Activated T-cell treated with anti-CD3 and anti-CD28 coated beads, Interleukin-2, amount 50 U/mL, for 24 hours (primary cell): ENCODE measurements around the gene ONECUT2.
A peak's percentile ranks its signal among the peaks of the same experiment; 100 is the strongest.

Experiments
- DNase-seq: peaks from one replicate; pipeline ENCODE4 v3.0.0-alpha.2; 2020
- H3K27ac Mint-ChIP-seq: 2 replicates; pipeline ENCODE4 v1.8.0; 2020; ENCODE audit warnings: mild to moderate bottlenecking, mixed read lengths
- H3K27me3 Mint-ChIP-seq: 2 replicates; pipeline ENCODE4 v1.8.0; 2020; ENCODE audit warnings: mixed read lengths
- H3K36me3 Mint-ChIP-seq: 2 replicates; pipeline ENCODE4 v1.8.0; 2020; ENCODE audit warnings: low read depth, mixed read lengths
- H3K4me1 Mint-ChIP-seq: 2 replicates; pipeline ENCODE4 v1.8.0; 2020; ENCODE audit warnings: low read depth, mixed read lengths
- H3K4me3 Mint-ChIP-seq: 2 replicates; pipeline ENCODE4 v1.8.0; 2020; ENCODE audit warnings: mild to moderate bottlenecking, moderate library complexity, mixed read lengths
- H3K9me3 Mint-ChIP-seq: 2 replicates; pipeline ENCODE4 v1.8.0; 2020; ENCODE audit warnings: mixed read lengths

Gene ONECUT2

GRCh38 chr18:57427429-57428201 is 7.6 kb upstream of the ONECUT2 start:
- H3K9me3 Mint-ChIP-seq = peaks cover 21% of the 10 kb centered on the region
- peaks cover 82% of the 10 kb centered on the region for H3K27me3 Mint-ChIP-seq
- H3K36me3 Mint-ChIP-seq = no peaks in the 10 kb centered on the region
- no peak overlapping the region for H3K4me3 Mint-ChIP-seq
- H3K27ac Mint-ChIP-seq = no peak overlapping the region
- H3K4me1 Mint-ChIP-seq = peaks cover 17% of the 10 kb centered on the region
- DNase-seq = no peak

GRCh38 chr18:57428221-57429150 is 6.7 kb upstream of the ONECUT2 start:
- DNase-seq = peak; percentile 29
- H3K4me1 Mint-ChIP-seq = peaks cover 17% of the 10 kb centered on the region
- H3K27me3 Mint-ChIP-seq = peaks cover 85% of the 10 kb centered on the region
- peaks cover 21% of the 10 kb centered on the region for H3K9me3 Mint-ChIP-seq
- peak overlapping the region; percentile 40 for H3K27ac Mint-ChIP-seq
- no peak overlapping the region for H3K4me3 Mint-ChIP-seq
- no peaks in the 10 kb centered on the region for H3K36me3 Mint-ChIP-seq

GRCh38 chr18:57429167-57430078 is 5.8 kb upstream of the ONECUT2 start:
- Mint-ChIP-seq H3K27me3 (peaks cover 88% of the 10 kb centered on the region), H3K4me3 (peak overlapping the region; percentile 21), H3K27ac (peak overlapping the region; percentile 40), H3K36me3 (no peaks in the 10 kb centered on the region), H3K4me1 (peaks cover 22% of the 10 kb centered on the region), H3K9me3 (peaks cover 21% of the 10 kb centered on the region)
- DNase-seq = no peak

DNA sequence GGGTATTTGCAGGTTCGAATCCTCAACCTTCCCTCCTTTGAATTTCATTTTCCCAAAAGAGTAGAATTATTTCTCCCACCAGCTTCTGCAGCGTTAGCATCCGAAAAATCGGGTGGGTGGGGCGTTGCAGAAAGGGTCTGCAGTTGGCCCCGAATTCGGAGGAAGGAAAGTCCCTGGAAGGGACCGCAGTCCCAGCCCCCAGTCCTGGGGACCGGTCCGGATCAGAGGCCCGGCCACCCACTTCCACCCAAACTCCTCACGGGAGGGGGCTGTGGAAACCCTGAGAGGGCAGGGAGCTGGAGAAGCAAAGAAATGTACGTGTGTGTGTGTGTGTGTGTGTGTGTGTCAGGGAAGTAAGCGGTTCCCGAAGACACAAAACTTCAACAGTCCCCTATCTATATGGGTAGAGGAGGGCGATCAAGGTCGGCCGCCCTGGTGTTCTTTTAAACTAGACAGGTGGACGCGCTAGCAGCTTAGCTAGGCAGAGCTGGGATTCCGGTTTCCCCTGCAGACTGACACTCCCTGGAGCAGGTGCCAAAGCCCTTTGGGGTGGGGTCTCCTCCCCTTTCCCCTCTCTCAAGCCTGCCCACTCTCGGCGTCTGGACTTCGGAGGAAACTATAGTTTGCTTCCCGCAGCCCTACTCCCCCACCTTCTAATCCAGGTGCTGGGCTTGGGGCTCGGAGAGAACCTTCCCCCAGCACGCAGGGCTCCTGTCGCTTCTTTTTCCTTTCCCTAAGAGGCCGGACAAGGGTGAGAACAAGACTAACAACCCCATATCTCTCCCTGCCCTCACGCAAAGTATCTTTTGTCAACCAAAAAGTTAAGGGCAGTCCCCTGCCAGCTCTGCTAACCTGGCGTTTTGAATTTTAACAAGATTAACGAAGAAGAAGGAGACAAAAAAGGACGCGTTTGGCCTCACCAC is 4.8 kb upstream of the ONECUT2 start:
- Mint-ChIP-seq H3K27me3 (peaks cover 86% of the 10 kb centered on the region), H3K36me3 (no peaks in the 10 kb centered on the region), H3K27ac (no peak overlapping the region), H3K4me3 (peak overlapping the region; percentile 21), H3K9me3 (peaks cover 17% of the 10 kb centered on the region), H3K4me1 (peaks cover 28% of the 10 kb centered on the region)
- no peak for DNase-seq

- no peak for DNase-seq
- H3K9me3 Mint-ChIP-seq = peaks cover 14% of the 10 kb centered on the region
- H3K27me3 Mint-ChIP-seq = peaks cover 84% of the 10 kb centered on the region
- H3K27ac Mint-ChIP-seq = no peak overlapping the region
- no peaks in the 10 kb centered on the region for H3K36me3 Mint-ChIP-seq
- H3K4me3 Mint-ChIP-seq = no peak overlapping the region
- H3K4me1 Mint-ChIP-seq = peaks cover 30% of the 10 kb centered on the region
Measured at GRCh38 chr18:57431002-57431382, 4.2 kb upstream of the ONECUT2 start.

DNA sequence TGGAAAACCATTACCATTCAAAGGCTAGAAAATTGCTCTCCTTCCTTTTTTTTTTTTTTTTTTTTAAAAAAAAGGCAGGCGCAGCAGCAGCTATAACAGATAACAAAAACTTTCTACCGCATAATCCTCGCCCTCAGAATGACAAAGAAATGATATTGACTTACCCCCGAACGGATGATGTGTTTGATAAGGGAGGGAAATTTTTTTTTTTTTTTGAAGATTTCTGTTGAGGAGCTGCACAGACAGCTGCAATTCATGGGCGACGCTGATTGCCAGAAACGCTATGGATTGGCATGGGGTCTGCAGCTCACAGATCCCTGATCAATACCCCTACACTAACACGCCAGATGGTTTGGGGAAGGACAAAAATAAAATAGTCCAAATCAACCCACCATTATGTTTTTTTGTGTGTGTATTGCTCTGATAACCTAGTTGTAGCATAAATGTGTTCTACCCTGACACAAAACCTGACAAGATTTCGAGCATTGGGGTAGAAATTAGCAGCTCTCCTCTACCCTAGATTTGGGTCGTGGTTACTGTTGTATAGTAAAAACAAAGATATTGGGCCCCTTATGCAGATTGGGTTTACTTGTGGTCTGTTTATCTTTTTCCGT is 3.6 kb upstream of the ONECUT2 start:
- H3K36me3 Mint-ChIP-seq = no peaks in the 10 kb centered on the region
- no peak overlapping the region for H3K27ac Mint-ChIP-seq
- no peak overlapping the region for H3K4me3 Mint-ChIP-seq
- peaks cover 86% of the 10 kb centered on the region for H3K27me3 Mint-ChIP-seq
- peaks cover 14% of the 10 kb centered on the region for H3K9me3 Mint-ChIP-seq
- H3K4me1 Mint-ChIP-seq = peaks cover 34% of the 10 kb centered on the region
- DNase-seq = no peak

GRCh38 chr18:57432140-57432539 is 3.0 kb upstream of the ONECUT2 start:
- H3K27ac Mint-ChIP-seq = no peak overlapping the region
- H3K27me3 Mint-ChIP-seq = peaks cover 87% of the 10 kb centered on the region
- no peaks in the 10 kb centered on the region for H3K36me3 Mint-ChIP-seq
- DNase-seq = no peak
- no peak overlapping the region for H3K4me3 Mint-ChIP-seq
- H3K4me1 Mint-ChIP-seq = peaks cover 39% of the 10 kb centered on the region
- peaks cover 11% of the 10 kb centered on the region for H3K9me3 Mint-ChIP-seq

GRCh38 chr18:57432751-57433400 is 2.3 kb upstream of the ONECUT2 start:
- no peak for DNase-seq
- no peak overlapping the region for H3K27ac Mint-ChIP-seq
- peaks cover 89% of the 10 kb centered on the region for H3K27me3 Mint-ChIP-seq
- H3K4me3 Mint-ChIP-seq = no peak overlapping the region
- H3K36me3 Mint-ChIP-seq = no peaks in the 10 kb centered on the region
- peaks cover 42% of the 10 kb centered on the region for H3K4me1 Mint-ChIP-seq
- H3K9me3 Mint-ChIP-seq = peaks cover 11% of the 10 kb centered on the region

GRCh38 chr18:57433482-57433881 is 1.7 kb upstream of the ONECUT2 start:
- peaks cover 91% of the 10 kb centered on the region for H3K27me3 Mint-ChIP-seq
- no peak for DNase-seq
- H3K27ac Mint-ChIP-seq = no peak overlapping the region
- H3K4me1 Mint-ChIP-seq = peaks cover 47% of the 10 kb centered on the region
- no peak overlapping the region for H3K4me3 Mint-ChIP-seq
- H3K36me3 Mint-ChIP-seq = no peaks in the 10 kb centered on the region
- peaks cover 11% of the 10 kb centered on the region for H3K9me3 Mint-ChIP-seq

DNA sequence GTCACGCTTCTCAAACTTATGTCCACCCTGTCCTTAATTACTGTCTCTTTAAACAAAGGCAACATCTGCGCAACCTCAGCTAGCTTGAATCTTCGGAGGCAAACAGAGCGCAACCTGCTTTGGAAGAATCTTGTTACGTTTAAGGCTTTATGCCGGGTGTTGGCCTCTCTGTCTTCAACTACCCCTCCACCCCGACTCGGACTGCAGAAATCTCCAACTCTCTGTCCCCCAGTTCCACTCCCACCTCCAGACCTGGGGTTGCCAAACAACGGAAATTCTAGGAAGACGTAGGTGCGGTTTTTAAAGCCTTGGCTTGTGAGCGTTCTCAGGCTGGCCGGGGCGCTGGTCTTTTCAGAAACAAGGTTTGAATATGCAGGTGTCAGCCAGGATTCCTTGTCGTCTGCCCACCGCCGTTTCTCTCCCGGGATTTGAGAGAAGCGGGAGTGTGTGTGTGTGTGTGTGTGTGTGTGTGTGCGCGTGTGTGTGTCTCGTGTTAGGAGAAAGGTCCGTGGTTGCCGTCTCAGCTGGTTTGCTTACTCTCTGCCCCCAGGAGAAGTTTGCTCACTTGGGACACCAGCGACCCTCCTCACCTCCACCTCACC is 1.1 kb upstream of the ONECUT2 start:
- H3K4me3 Mint-ChIP-seq = peak overlapping the region; percentile 36

GRCh38 chr18:57435846-57436190 is 644 bp downstream of the ONECUT2 start:
- Mint-ChIP-seq H3K9me3 (no peaks in the 10 kb centered on the region), H3K36me3 (no peaks in the 10 kb centered on the region), H3K27me3 (peaks cover 94% of the 10 kb centered on the region), H3K27ac (peak overlapping the region; percentile 52), H3K4me3 (peak overlapping the region; percentile 58), H3K4me1 (peaks cover 53% of the 10 kb centered on the region)
- no peak for DNase-seq

More for the DNA sequence above, 1.1 kb upstream of the ONECUT2 start:
- peaks cover 51% of the 10 kb centered on the region for H3K4me1 Mint-ChIP-seq
- peaks cover 9% of the 10 kb centered on the region for H3K9me3 Mint-ChIP-seq
- H3K27ac Mint-ChIP-seq = no peak overlapping the region
- no peaks in the 10 kb centered on the region for H3K36me3 Mint-ChIP-seq
- H3K27me3 Mint-ChIP-seq = peaks cover 94% of the 10 kb centered on the region
- no peak for DNase-seq

- peaks cover 94% of the 10 kb centered on the region for H3K27me3 Mint-ChIP-seq
- no peaks in the 10 kb centered on the region for H3K9me3 Mint-ChIP-seq
- H3K4me1 Mint-ChIP-seq = peaks cover 58% of the 10 kb centered on the region
- H3K36me3 Mint-ChIP-seq = no peaks in the 10 kb centered on the region
- DNase-seq = peak; percentile 39
- peak overlapping the region; percentile 75 for H3K27ac Mint-ChIP-seq
- H3K4me3 Mint-ChIP-seq = peak overlapping the region; percentile 58
Measured at GRCh38 chr18:57436191-57436964, 1.2 kb downstream of the ONECUT2 start.
